Activated CD8-positive, alpha-beta memory T cell treated with anti-CD3 and anti-CD28 coated beads for 36 hours (primary cell): ENCODE results near the gene LSS. TPM values are rescaled to one million over a fixed set of nuclear protein-coding genes. Genes with fewer than 3 reads are reported as not detected.

Experiments
- CTCF ChIA-PET: fragments of 350-600 bp; sonication (Branson Sonifier 250); formaldehyde crosslinking; loops from one replicate; lab custom pipeline; 2021; ENCODE audit warnings: antibody characterized with exemption; lab: Charles Lee
- POLR2A ChIA-PET: fragments of 350-600 bp; sonication (Branson Sonifier 250); formaldehyde crosslinking; loops from one replicate; lab custom pipeline; 2021; ENCODE audit warnings: antibody characterized with exemption; lab: Charles Lee
- total RNA-seq, 2 experiments: library from RNA; stranded (reverse); gene quantifications; one replicate each; pipeline ENCODE4 v1.2.3, GENCODE V29; 2021

The LSS gene
- total RNA-seq, 2 experiments from 2014 or later = 19.2 to 20.1 TPM

GRCh38 chr21:46222436-46223116 lies 6.0 kb downstream of the LSS start:
- ChIA-PET POLR2A (no interaction called here), CTCF (interaction anchor here (0.9 kb wide), 1 partner anchor 103 kb away, joined by 3 read pairs; no protein-coding TSS in a partner anchor)

- ChIA-PET POLR2A (no interaction called here), CTCF (interaction anchor here (0.9 kb wide), 1 partner anchor 103 kb away, joined by 3 read pairs; no protein-coding TSS in a partner anchor)
Observed at GRCh38 chr21:46221664-46222435, 6.7 kb downstream of the LSS start.

GRCh38 chr21:46220847-46221246 lies 7.7 kb downstream of the LSS start:
- ChIA-PET POLR2A (no interaction called here), CTCF (no interaction called here)

GRCh38 chr21:46220275-46220810 lies 8.2 kb downstream of the LSS start:
- ChIA-PET POLR2A (no interaction called here), CTCF (no interaction called here)

- CTCF ChIA-PET = no interaction called here
- POLR2A ChIA-PET = no interaction called here
Observed at GRCh38 chr21:46219591-46220239, 8.9 kb downstream of the LSS start.

- POLR2A ChIA-PET = no interaction called here
- CTCF ChIA-PET = no interaction called here
Observed at GRCh38 chr21:46218906-46219590, 9.5 kb downstream of the LSS start.

- POLR2A ChIA-PET = no interaction called here
- CTCF ChIA-PET = interaction anchor here (0.7 kb wide), 1 partner anchor 19 kb away, joined by 3 read pairs; no protein-coding TSS in a partner anchor
Observed at GRCh38 chr21:46217511-46218196, 10.9 kb downstream of the LSS start.

- ChIA-PET POLR2A (no interaction called here), CTCF (interaction anchor here (0.7 kb wide), 1 partner anchor 72 kb away, joined by 3 read pairs; no protein-coding TSS in a partner anchor)
Observed at GRCh38 chr21:46216132-46216747, 12.3 kb downstream of the LSS start.

GRCh38 chr21:46215436-46216131 lies 13.0 kb downstream of the LSS start:
- ChIA-PET CTCF (interaction anchor here (1.1 kb wide), 1 partner anchor 28 kb away, joined by 3 read pairs; no protein-coding TSS in a partner anchor), POLR2A (no interaction called here)

- CTCF ChIA-PET = interaction anchor here (1.1 kb wide), 1 partner anchor 29 kb away, joined by 3 read pairs; no protein-coding TSS in a partner anchor
- POLR2A ChIA-PET = interaction anchor here (0.5 kb wide), 1 partner anchor 38 kb away, joined by 4 read pairs; no protein-coding TSS in a partner anchor
Observed at GRCh38 chr21:46214478-46215340, 13.9 kb downstream of the LSS start.

GRCh38 chr21:46213620-46214286 lies 14.8 kb downstream of the LSS start:
- POLR2A ChIA-PET = no interaction called here

GRCh38 chr21:46212721-46213484 lies 15.7 kb downstream of the LSS start:
- CTCF ChIA-PET = no interaction called here
- POLR2A ChIA-PET = no interaction called here

More at GRCh38 chr21:46213620-46214286, 14.8 kb downstream of the LSS start:
- CTCF ChIA-PET = no interaction called here

- ChIA-PET CTCF (no interaction called here), POLR2A (no interaction called here)
Observed at GRCh38 chr21:46211786-46212720, 16.5 kb downstream of the LSS start.

- ChIA-PET POLR2A (no interaction called here), CTCF (no interaction called here)
Observed at GRCh38 chr21:46211376-46211775, 17.2 kb downstream of the LSS start.
